Neuronal stem cell (in vitro differentiated cells): Measurements from ENCODE around the gene TOE1.
"Not testable (repeated sequence)": the region's sequence is repeated elsewhere in the genome, so short reads cannot be mapped to it uniquely, and the experiment has no call there.

Source experiments
- DNase-seq: peaks from one replicate; pipeline ENCODE4 v3.0.0-alpha.2; 2013; ENCODE audit warnings: low spot score
- H2AFZ ChIP-seq: one replicate; pipeline ENCODE4 v1.6.1; 2013; ENCODE audit warnings: mild to moderate bottlenecking, low read length, inconsistent platforms
- H2AK5ac ChIP-seq: 2 replicates; pipeline ENCODE4 v1.6.1; 2013; ENCODE audit warnings: low read depth, mild to moderate bottlenecking, inconsistent platforms, low read length, moderate library complexity, mixed read lengths
- H2BK120ac ChIP-seq: 2 replicates; pipeline ENCODE4 v1.6.1; 2013; ENCODE audit warnings: low read depth, mild to moderate bottlenecking, inconsistent platforms, low read length, moderate library complexity, mixed read lengths
- H2BK12ac ChIP-seq: one replicate; pipeline ENCODE4 v1.6.1; 2013; ENCODE audit warnings: low read length, inconsistent platforms
- H2BK15ac ChIP-seq: 2 replicates; pipeline ENCODE4 v1.6.1; 2013; ENCODE audit warnings: mild to moderate bottlenecking, low read length, inconsistent platforms, mixed read lengths
- H2BK5ac ChIP-seq: one replicate; pipeline ENCODE4 v1.6.1; 2013; ENCODE audit warnings: inconsistent platforms, mild to moderate bottlenecking, low read length, moderate library complexity
- H3K14ac ChIP-seq: one replicate; pipeline ENCODE4 v1.6.1; 2013; ENCODE audit warnings: low read length, inconsistent platforms
- H3K18ac ChIP-seq: 2 replicates; pipeline ENCODE4 v1.6.1; 2013; ENCODE audit warnings: low read length, inconsistent platforms
- H3K23ac ChIP-seq: 2 replicates; pipeline ENCODE4 v1.6.1; 2013; ENCODE audit warnings: low read depth, mild to moderate bottlenecking, mixed read lengths, low read length, inconsistent platforms; ENCODE audit not compliant: poor library complexity
- H3K27ac ChIP-seq: replicated peaks from 3 replicates; pipeline ENCODE4 v1.5.1; 2013; ENCODE audit warnings: low read length, inconsistent platforms
- H3K27me3 ChIP-seq, 3 experiments: 2 replicates each; pipeline ENCODE4 v1.6.1; 2013; ENCODE audit warnings: low read length in 3 of 3, mild to moderate bottlenecking in 2 of 3, inconsistent platforms in 1 of 3, low read depth in 1 of 3, mixed read lengths in 1 of 3, moderate library complexity in 1 of 3; ENCODE audit not compliant: control insufficient read depth in 3 of 3, insufficient read depth in 3 of 3
- H3K36me3 ChIP-seq, 2 donors: replicated peaks in 1 of 2; 2 replicates each; pipeline ENCODE4 v1.6.1; 2013; ENCODE audit warnings: low read length in 2 of 2; ENCODE audit not compliant: control insufficient read depth in 2 of 2, insufficient read depth in 2 of 2
- H3K4ac ChIP-seq: 2 replicates; pipeline ENCODE4 v1.6.1; 2013; ENCODE audit warnings: inconsistent platforms, mild to moderate bottlenecking, low read length, moderate library complexity
- H3K4me1 ChIP-seq, 2 donors: 1 replicate in 1 of 2; 2 replicates in 1 of 2; pipeline ENCODE4 v1.6.1; 2013; ENCODE audit warnings: low read length in 2 of 2, low read depth in 1 of 2; ENCODE audit not compliant: control insufficient read depth in 2 of 2, insufficient read depth in 1 of 2
- H3K4me2 ChIP-seq: one replicate; pipeline ENCODE4 v1.6.1; 2013; ENCODE audit warnings: mild to moderate bottlenecking, low read length, inconsistent platforms; ENCODE audit not compliant: insufficient read depth, poor library complexity, severe bottlenecking
- H3K4me3 ChIP-seq, 2 donors: 2 replicates each; pipeline ENCODE4 v1.5.1; 2013; ENCODE audit warnings: low read length in 2 of 2, mild to moderate bottlenecking in 2 of 2, inconsistent platforms in 1 of 2, moderate library complexity in 1 of 2
- H3K79me1 ChIP-seq: one replicate; pipeline ENCODE4 v1.6.1; 2013; ENCODE audit warnings: low read depth, mild to moderate bottlenecking, inconsistent platforms, low read length, moderate library complexity
- H3K9ac ChIP-seq: one replicate; pipeline ENCODE4 v1.6.1; 2013; ENCODE audit warnings: mild to moderate bottlenecking, low read depth, low read length, inconsistent platforms; ENCODE audit not compliant: poor library complexity
- H3K9me3 ChIP-seq, 2 donors: replicated peaks in 1 of 2; 2 replicates each; pipeline versions ENCODE3 to v1.6.1; 2013; ENCODE audit warnings: low read length in 2 of 2, mild to moderate bottlenecking in 2 of 2, inconsistent platforms in 1 of 2, low read depth in 1 of 2, mixed read lengths in 1 of 2, moderate library complexity in 1 of 2; ENCODE audit not compliant: control insufficient read depth in 2 of 2, insufficient read depth in 1 of 2
- H4K8ac ChIP-seq: one replicate; pipeline ENCODE4 v1.6.1; 2013; ENCODE audit warnings: low read depth, mild to moderate bottlenecking, inconsistent platforms, low read length, moderate library complexity
- H4K91ac ChIP-seq: one replicate; pipeline ENCODE4 v1.6.1; 2013; ENCODE audit warnings: low read length, low read depth, mild to moderate bottlenecking, inconsistent platforms; ENCODE audit not compliant: poor library complexity
- WGBS, 2 donors: extraction: QIAGEN DNeasy Blood & Tissue Kit; methylation state at CpG; one replicate each; pipeline ENCODE4 v1.1.7; 2013; ENCODE audit warnings: missing lambda C conversion rate in 2 of 2, mixed read lengths in 1 of 2; ENCODE audit not compliant: insufficient read length in 2 of 2, insufficient replicate concordance in 1 of 2; ENCODE audit errors: extremely low coverage in 2 of 2; 5-methylcytosine and 5-hydroxymethylcytosine counted together

Gene TOE1

GRCh38 chr1:45380730-45381129 is 40.8 kb downstream of the TOE1 start:
- Histone ChIP-seq H3K36me3 (no peaks in the 10 kb centered on the region), H2AFZ (no peak overlapping the region), H3K4me2 (no peak overlapping the region), H2BK12ac (no peak overlapping the region), H2BK5ac (no peak overlapping the region), H3K27ac (no peak overlapping the region), H3K18ac (no peak overlapping the region), H2BK15ac (no peak overlapping the region), H3K4ac (no peak overlapping the region), H3K4me1 (no peaks in the 10 kb centered on the region), H2AK5ac (no peak overlapping the region), H3K14ac (no peak overlapping the region), H4K8ac (no peak overlapping the region), H3K23ac (no peak overlapping the region), H3K4me3 (no peak overlapping the region), H3K27me3 (no peaks in the 10 kb centered on the region), H3K79me1 (no peaks in the 10 kb centered on the region), H3K9ac (no peak overlapping the region), H3K9me3 (no peaks in the 10 kb centered on the region), H2BK120ac (no peak overlapping the region), H4K91ac (no peak overlapping the region)
- no CpG with 5 or more reads among the region's 1 CpG for WGBS, 2 donors
- DNase-seq: no peak

DNA sequence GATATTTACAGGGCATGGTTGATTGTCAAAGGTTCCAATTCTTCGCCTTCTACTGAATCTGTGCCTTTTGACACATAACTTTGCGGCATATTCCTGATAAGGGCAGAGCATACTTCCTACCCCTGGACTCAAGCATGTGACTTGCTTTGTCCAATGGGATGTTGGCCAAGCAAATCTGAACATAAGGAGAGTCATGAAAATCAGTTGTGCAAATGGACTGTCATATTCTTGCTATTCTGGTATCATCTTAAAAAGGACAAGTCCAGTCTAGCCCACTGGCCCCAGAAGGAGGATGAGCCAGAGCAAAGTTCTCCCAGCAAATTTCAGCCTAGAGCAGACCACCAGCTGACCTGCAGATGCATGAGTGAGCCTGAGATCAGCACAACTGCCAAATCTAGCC is 41.3 kb downstream of the TOE1 start:
- H3K4me3 ChIP-seq: no peak overlapping the region

GRCh38 chr1:45383191-45383590 is 43.2 kb downstream of the TOE1 start:
- Histone ChIP-seq H3K9ac (no peak overlapping the region), H4K8ac (no peak overlapping the region), H2BK12ac (no peak overlapping the region), H3K27ac (no peak overlapping the region), H2BK5ac (no peak overlapping the region), H3K18ac (no peak overlapping the region), H2BK120ac (no peak overlapping the region), H3K14ac (no peak overlapping the region), H4K91ac (no peak overlapping the region), H3K79me1 (no peaks in the 10 kb centered on the region), H3K27me3 (peaks cover 0 to 2% (median 0%) of the 10 kb centered on the region in 3 experiments), H3K9me3 (no peaks in the 10 kb centered on the region), H3K4ac (no peak overlapping the region), H3K4me2 (no peak overlapping the region), H2AK5ac (no peak overlapping the region), H3K4me1 (no peaks in the 10 kb centered on the region), H2BK15ac (no peak overlapping the region), H2AFZ (no peak overlapping the region), H3K23ac (no peak overlapping the region), H3K36me3 (no peaks in the 10 kb centered on the region), H3K4me3 (no peak overlapping the region)
- no CpG with 5 or more reads among the region's 1 CpG for WGBS, 2 donors
- DNase-seq: no peak

More for the DNA sequence above, 41.3 kb downstream of the TOE1 start:
- WGBS, 2 donors: no CpG with 5 or more reads among the region's 2 CpGs
- H3K27me3 ChIP-seq: no peaks in the 10 kb centered on the region
- H2BK12ac ChIP-seq: no peak overlapping the region
- no peak for DNase-seq
- H2BK5ac ChIP-seq: no peak overlapping the region
- no peak overlapping the region for H2BK120ac ChIP-seq
- H3K4me2 ChIP-seq: no peak overlapping the region
- H3K9ac ChIP-seq: no peak overlapping the region
- H2AK5ac ChIP-seq: no peak overlapping the region
- no peaks in the 10 kb centered on the region for H3K79me1 ChIP-seq
- H3K23ac ChIP-seq: no peak overlapping the region
- H2BK15ac ChIP-seq: no peak overlapping the region
- no peak overlapping the region for H2AFZ ChIP-seq
- H3K4me1 ChIP-seq: no peaks in the 10 kb centered on the region
- H3K27ac ChIP-seq: no peak overlapping the region
- no peak overlapping the region for H3K14ac ChIP-seq
- no peak overlapping the region for H3K4ac ChIP-seq
- no peak overlapping the region for H4K8ac ChIP-seq
- no peaks in the 10 kb centered on the region for H3K36me3 ChIP-seq
- no peak overlapping the region for H3K18ac ChIP-seq
- no peaks in the 10 kb centered on the region for H3K9me3 ChIP-seq
- no peak overlapping the region for H4K91ac ChIP-seq

DNA sequence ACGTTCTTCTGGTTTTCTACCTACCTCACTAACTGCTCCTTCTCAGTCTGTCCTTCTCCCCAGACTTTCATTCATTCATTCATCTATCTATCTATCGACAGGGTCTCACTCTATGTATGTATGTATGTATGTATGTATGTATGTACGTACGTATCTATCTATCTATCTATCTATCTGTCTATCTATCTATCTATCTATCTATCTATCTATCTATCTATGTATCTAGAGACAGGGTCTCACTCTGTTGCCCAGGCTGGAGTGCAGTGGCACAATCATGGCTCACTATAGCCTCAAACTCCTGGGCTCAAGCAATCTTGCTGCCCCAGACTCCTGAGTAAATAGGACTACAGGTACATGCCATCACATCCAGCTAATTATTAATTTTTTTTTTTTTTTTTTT is 44.2 kb downstream of the TOE1 start:
- H3K27ac ChIP-seq, DNase-seq, H3K9ac ChIP-seq, H2BK15ac ChIP-seq, H2AFZ ChIP-seq, H4K91ac ChIP-seq, H3K4me2 ChIP-seq, H3K4me1 ChIP-seq, H3K79me1 ChIP-seq, H4K8ac ChIP-seq, H3K4me3 ChIP-seq, H3K4ac ChIP-seq, H2BK12ac ChIP-seq, H3K14ac ChIP-seq, H3K27me3 ChIP-seq, H2BK120ac ChIP-seq, H3K18ac ChIP-seq, H3K36me3 ChIP-seq, H3K23ac ChIP-seq, H2AK5ac ChIP-seq, H3K9me3 ChIP-seq, H2BK5ac ChIP-seq: not testable (repeated sequence)
- no CpG with 5 or more reads among the region's 4 CpGs for WGBS, 2 donors
